ENCODE results near the gene SIL1.

- TF ChIP-seq CTCF (IDR thresholded peaks at IDR 0.05) (no peak), POLR2A (IDR thresholded peaks at IDR 0.05) (no peak), POLR2AphosphoS5 (IDR thresholded peaks at IDR 0.05) (no peak)
Measured at GRCh38 chr5:138937392-138938387, 260.5 kb downstream of the SIL1 start.
